NOMO-1 treated with DMSO at 0.1 percent for 48 hours (cell line): ENCODE data around the gene PRKCZ.

Source experiments
- DNase-seq: peaks from one replicate; lab custom pipeline; 2025; ENCODE audit not compliant: unreplicated experiment; lab: John Stamatoyannopoulos, UW

Gene PRKCZ

GRCh38 chr1:2024887-2025286 is 25.3 kb upstream of the PRKCZ start:
- no peak for DNase-seq

GRCh38 chr1:2025491-2025981 is 24.7 kb upstream of the PRKCZ start:
- peak; percentile 11 for DNase-seq

- no peak for DNase-seq
Measured at GRCh38 chr1:2027961-2028583, 22.1 kb upstream of the PRKCZ start.

- DNase-seq = no peak
Measured at GRCh38 chr1:2028870-2029560, 21.2 kb upstream of the PRKCZ start.

- DNase-seq = no peak
Measured at GRCh38 chr1:2029561-2029960, 20.6 kb upstream of the PRKCZ start.

GRCh38 chr1:2030076-2030871 is 19.9 kb upstream of the PRKCZ start:
- no peak for DNase-seq

GRCh38 chr1:2031546-2032540 is 18.4 kb upstream of the PRKCZ start:
- DNase-seq = no peak

GRCh38 chr1:2032737-2033136 is 17.5 kb upstream of the PRKCZ start:
- DNase-seq = no peak

- no peak for DNase-seq
Measured at GRCh38 chr1:2033165-2033564, 17.0 kb upstream of the PRKCZ start.

- DNase-seq = no peak
Measured at GRCh38 chr1:2036287-2036686, 13.9 kb upstream of the PRKCZ start.

- DNase-seq = no peak
Measured at GRCh38 chr1:2037314-2037979, 12.8 kb upstream of the PRKCZ start.

GRCh38 chr1:2038229-2038628 is 12.0 kb upstream of the PRKCZ start:
- DNase-seq = no peak

GRCh38 chr1:2039251-2039650 is 11.0 kb upstream of the PRKCZ start:
- no peak for DNase-seq

- DNase-seq = no peak
Measured at GRCh38 chr1:2041305-2041704, 8.9 kb upstream of the PRKCZ start.

- DNase-seq = no peak
Measured at GRCh38 chr1:2041887-2042286, 8.3 kb upstream of the PRKCZ start.

- no peak for DNase-seq
Measured at GRCh38 chr1:2042830-2043773, 7.1 kb upstream of the PRKCZ start.

GRCh38 chr1:2043886-2044285 is 6.3 kb upstream of the PRKCZ start:
- no peak for DNase-seq

- DNase-seq = peak; percentile 50
Measured at GRCh38 chr1:2044510-2045319, 5.5 kb upstream of the PRKCZ start.
